OCI-LY7 (cell line): Measurements from ENCODE around the gene C8G. TPM values are rescaled to one million over a fixed set of nuclear protein-coding genes. Genes with fewer than 3 reads are reported as not detected.

Experiments used
- BruUV-seq: library from RNA; stranded (reverse); fragments of 400-500 nt; replicated peaks from 2 replicates; lab custom pipeline; 2021; lab: Mats Ljungman, UMichigan
- CTCF ChIA-PET: fragments of 300-600 bp; sonication (Branson Sonifier 250); formaldehyde crosslinking; loops from one replicate; lab custom pipeline; 2022; ENCODE audit warnings: antibody characterized with exemption; ENCODE audit not compliant: unreplicated experiment; lab: Charles Lee
- POLR2A ChIA-PET: fragments of 300-600 bp; sonication (Branson Sonifier 250); formaldehyde crosslinking; loops from one replicate; lab custom pipeline; 2022; ENCODE audit warnings: antibody characterized with exemption; lab: Charles Lee
- DNase-seq: peaks from one replicate; pipeline ENCODE4 v3.0.0-alpha.2; 2015; ENCODE audit warnings: low spot score
- H2AFZ ChIP-seq: fragments of 200-600 bp; sonication (generic), shearing (Covaris generic); 2 replicates; pipeline ENCODE4 v1.6.1; 2014; ENCODE audit warnings: mild to moderate bottlenecking, antibody characterized with exemption, low read length, moderate library complexity
- H3K27ac ChIP-seq: fragments of 200-600 bp; sonication (generic); 2 replicates; pipeline ENCODE4 v1.5.1; 2014; ENCODE audit warnings: mixed run types, low read depth, mild to moderate bottlenecking, moderate library complexity, low read length, inconsistent platforms; ENCODE audit not compliant: poor library complexity, severe bottlenecking
- H3K36me3 ChIP-seq: fragments of 200-600 bp; sonication (generic); 2 replicates; pipeline ENCODE4 v1.6.1; 2014; ENCODE audit warnings: mild to moderate bottlenecking, antibody characterized with exemption, low read length, moderate library complexity, mixed read lengths; ENCODE audit not compliant: insufficient read depth
- H3K4me1 ChIP-seq: fragments of 200-600 bp; sonication (generic); 2 replicates; pipeline ENCODE4 v1.5.1; 2014; ENCODE audit warnings: mild to moderate bottlenecking, low read length; ENCODE audit not compliant: insufficient read depth, poor library complexity, severe bottlenecking
- H3K4me2 ChIP-seq: fragments of 200-600 bp; sonication (generic); 2 replicates; pipeline ENCODE4 v1.6.1; 2014; ENCODE audit warnings: mild to moderate bottlenecking, low read length
- H3K4me3 ChIP-seq: fragments of 200-600 bp; sonication (generic); 2 replicates; pipeline ENCODE4 v1.5.1; 2014; ENCODE audit warnings: mild to moderate bottlenecking, low read depth, low read length; ENCODE audit not compliant: poor library complexity, severe bottlenecking
- H3K79me2 ChIP-seq: fragments of 200-600 bp; sonication (generic); 2 replicates; pipeline ENCODE4 v1.6.1; 2016; ENCODE audit warnings: low read depth, mild to moderate bottlenecking, low read length, moderate library complexity, mixed read lengths; ENCODE audit not compliant: insufficient read depth
- H3K9me2 ChIP-seq: fragments of 200-600 bp; sonication (generic); 2 replicates; pipeline ENCODE4 v1.6.1; 2016; ENCODE audit warnings: mild to moderate bottlenecking, low read length, mixed read lengths; ENCODE audit not compliant: insufficient read depth
- H3K9me3 ChIP-seq: fragments of 200-600 bp; sonication (generic); 2 replicates; pipeline ENCODE4 v1.6.1; 2014; ENCODE audit warnings: mild to moderate bottlenecking, mixed run types, low read length, mixed read lengths
- H4K20me1 ChIP-seq: fragments of 200-600 bp; sonication (generic); 2 replicates; pipeline ENCODE4 v1.6.1; 2014; ENCODE audit warnings: mild to moderate bottlenecking, antibody characterized with exemption, low read length, moderate library complexity, mixed read lengths; ENCODE audit not compliant: insufficient read depth
- CTCF ChIP-seq: fragments of 200-600 bp; sonication (generic); conservative IDR thresholded peaks from 2 replicates; pipeline ENCODE4 v1.5.1; 2014; ENCODE audit warnings: mild to moderate bottlenecking, antibody characterized with exemption, low read length, moderate library complexity, mixed read lengths
- EZH2phosphoT487 ChIP-seq: fragments of 200-600 bp; sonication (generic); IDR thresholded peaks from 2 replicates; pipeline ENCODE4 v1.6.1; 2018; ENCODE audit warnings: low read depth, borderline replicate concordance, mild to moderate bottlenecking, mixed run types, antibody characterized with exemption, low read length, moderate library complexity, mixed read lengths
- intact Hi-C: fragments of 100-400 bp; cut with micrococcal nuclease; formaldehyde crosslinking; loops from one replicate; pipeline ENCODE4 v1.10.0; 2022; ENCODE audit not compliant: unreplicated experiment
- total RNA-seq, 2 experiments: library from RNA; depleted of rRNA in 1 of 2; stranded (reverse); fragments of >200 nt in 1 of 2; shearing (Covaris generic) in 1 of 2; gene quantifications; 2 replicates each; pipeline ENCODE4 v1.2.3, GENCODE V29; 2014 to 2022

The C8G gene
- total RNA-seq, 2 experiments from 2014 or later, result 0.95 to 2.2 TPM

GRCh38 chr9:136955943-136956335, 10.9 kb downstream of the C8G start:
- H3K36me3 ChIP-seq, result no peaks in the 10 kb centered on the region
- H3K9me2 ChIP-seq, result no peaks in the 10 kb centered on the region
- DNase-seq, result no peak
- no peak overlapping the region for H2AFZ ChIP-seq
- no peak overlapping the region for H3K27ac ChIP-seq
- TF ChIP-seq CTCF (no peak), EZH2phosphoT487 (no peak)
- H3K79me2 ChIP-seq, result no peaks in the 10 kb centered on the region
- H3K4me1 ChIP-seq, result no peaks in the 10 kb centered on the region
- H3K4me3 ChIP-seq, result no peak overlapping the region
- ChIA-PET CTCF (no interaction called here), POLR2A (no interaction called here)
- no peaks in the 10 kb centered on the region for H4K20me1 ChIP-seq
- no peaks in the 10 kb centered on the region for H3K9me3 ChIP-seq
- intact Hi-C loops, result no loop called here
- H3K4me2 ChIP-seq, result no peak overlapping the region
- no TSS peak for BruUV-seq

- Histone ChIP-seq H3K4me2 (no peak overlapping the region), H3K9me2 (no peaks in the 10 kb centered on the region), H3K4me1 (no peaks in the 10 kb centered on the region), H3K27ac (no peak overlapping the region), H3K36me3 (no peaks in the 10 kb centered on the region), H3K9me3 (no peaks in the 10 kb centered on the region), H3K79me2 (no peaks in the 10 kb centered on the region), H2AFZ (no peak overlapping the region), H3K4me3 (no peak overlapping the region), H4K20me1 (no peaks in the 10 kb centered on the region)
- no TSS peak for BruUV-seq
- intact Hi-C loops, result no loop called here
- CTCF ChIA-PET, result no interaction called here
- DNase-seq, result no peak
- POLR2A ChIA-PET, result no interaction called here
- TF ChIP-seq CTCF (no peak), EZH2phosphoT487 (no peak)
Observed at GRCh38 chr9:136956604-136957003, 11.6 kb downstream of the C8G start.

- no TSS peak for BruUV-seq
- H3K4me1 ChIP-seq, result no peaks in the 10 kb centered on the region
- no peaks in the 10 kb centered on the region for H4K20me1 ChIP-seq
- intact Hi-C loops, result no loop called here
- H3K4me3 ChIP-seq, result no peak overlapping the region
- POLR2A ChIA-PET, result no interaction called here
- H3K36me3 ChIP-seq, result no peaks in the 10 kb centered on the region
- no peak overlapping the region for H3K4me2 ChIP-seq
- no peak for DNase-seq
- no peaks in the 10 kb centered on the region for H3K9me2 ChIP-seq
- H3K27ac ChIP-seq, result no peak overlapping the region
- CTCF ChIA-PET, result no interaction called here
- no peaks in the 10 kb centered on the region for H3K79me2 ChIP-seq
- H3K9me3 ChIP-seq, result no peaks in the 10 kb centered on the region
- no peak overlapping the region for H2AFZ ChIP-seq
- TF ChIP-seq EZH2phosphoT487, result no peak
- TF ChIP-seq CTCF, result no peak
Observed at GRCh38 chr9:136957461-136957860, 12.4 kb downstream of the C8G start.
